ENCODE data around the gene MBD6.

MBD6 gene

GRCh38 chr12:57522011-57522886 is at the start of gene MBD6:
Gene MBD6, plus strand, starts transcription at chr12:57522824. Its CDS starts 1,480 bp downstream, at chr12:57524304.
- no peaks in the 10 kb centered on the region for H3K9me3 ChIP-seq (ENCODE audit: low read depth, low read length)
- peaks cover 62% of the 10 kb centered on the region for H3K36me3 ChIP-seq (ENCODE audit: insufficient read depth, low read length)
- peak within 1 kb of the TSS; percentile 98 for H3K4me3 ChIP-seq
- H3K27ac ChIP-seq: peak within 1 kb of the TSS; percentile 100
- H3K9ac ChIP-seq (ENCODE audit: insufficient read length): peak within 1 kb of the TSS; percentile 91
- TF ChIP-seq EZH2 (IDR thresholded peaks at IDR 0.05) (no peak), FOXP2 (optimal IDR thresholded peaks at IDR 0.05; ENCODE audit: control extremely low read depth, extremely low read length, insufficient read depth) (peak; percentile 81), POLR2AphosphoS5 (IDR thresholded peaks at IDR 0.05; ENCODE audit: borderline replicate concordance, low read depth, low read length) (0 out of 2 replicates have a peak, but pooled peaks have one; percentile 43)
- DNase-seq (ENCODE audit: low read depth, low spot score): peak; percentile 62

GRCh38 chr12:57473392-57473791 is 49.2 kb upstream of the MBD6 start:
- H3K9me3 ChIP-seq (ENCODE audit: low read depth, low read length): no peaks in the 10 kb centered on the region
- H3K36me3 ChIP-seq (ENCODE audit: insufficient read depth, low read length): no peaks in the 10 kb centered on the region
- H3K9ac ChIP-seq (ENCODE audit: insufficient read length): no peak overlapping the region
- no peak overlapping the region for H3K27ac ChIP-seq
- TF ChIP-seq FOXP2 (optimal IDR thresholded peaks at IDR 0.05; ENCODE audit: control extremely low read depth, extremely low read length, insufficient read depth): no peak
- no peak for TF ChIP-seq EZH2 (IDR thresholded peaks at IDR 0.05)
- no peak for DNase-seq (ENCODE audit: low read depth, low spot score)
- H3K4me3 ChIP-seq: no peak overlapping the region

GRCh38 chr12:57473886-57474285 is 48.7 kb upstream of the MBD6 start:
- no peak for DNase-seq (ENCODE audit: low read depth, low spot score)
- H3K9me3 ChIP-seq (ENCODE audit: low read depth, low read length): no peaks in the 10 kb centered on the region
- H3K4me3 ChIP-seq: no peak overlapping the region
- H3K9ac ChIP-seq (ENCODE audit: insufficient read length): no peak overlapping the region
- H3K36me3 ChIP-seq (ENCODE audit: insufficient read depth, low read length): no peaks in the 10 kb centered on the region
- no peak overlapping the region for H3K27ac ChIP-seq
- no peak for TF ChIP-seq FOXP2 (optimal IDR thresholded peaks at IDR 0.05; ENCODE audit: control extremely low read depth, extremely low read length, insufficient read depth)
- no peak for TF ChIP-seq POLR2AphosphoS5 (IDR thresholded peaks at IDR 0.05; ENCODE audit: borderline replicate concordance, low read depth, low read length)
- no peak for TF ChIP-seq EZH2 (IDR thresholded peaks at IDR 0.05)

- Histone ChIP-seq H3K4me3 (no peak overlapping the region), H3K9ac (ENCODE audit: insufficient read length) (no peak overlapping the region), H3K36me3 (ENCODE audit: insufficient read depth, low read length) (no peaks in the 10 kb centered on the region), H3K9me3 (ENCODE audit: low read depth, low read length) (no peaks in the 10 kb centered on the region), H3K27ac (no peak overlapping the region)
- TF ChIP-seq POLR2AphosphoS5 (IDR thresholded peaks at IDR 0.05; ENCODE audit: borderline replicate concordance, low read depth, low read length): no peak
- TF ChIP-seq FOXP2 (optimal IDR thresholded peaks at IDR 0.05; ENCODE audit: control extremely low read depth, extremely low read length, insufficient read depth): no peak
- TF ChIP-seq EZH2 (IDR thresholded peaks at IDR 0.05): no peak
- DNase-seq (ENCODE audit: low read depth, low spot score): no peak
Measured at GRCh38 chr12:57474430-57474829, 48.2 kb upstream of the MBD6 start.

- H3K36me3 ChIP-seq (ENCODE audit: insufficient read depth, low read length): no peaks in the 10 kb centered on the region
- H3K27ac ChIP-seq: no peak overlapping the region
- no peak overlapping the region for H3K9ac ChIP-seq (ENCODE audit: insufficient read length)
- no peak for TF ChIP-seq FOXP2 (optimal IDR thresholded peaks at IDR 0.05; ENCODE audit: control extremely low read depth, extremely low read length, insufficient read depth)
- no peak for TF ChIP-seq POLR2AphosphoS5 (IDR thresholded peaks at IDR 0.05; ENCODE audit: borderline replicate concordance, low read depth, low read length)
- no peak for TF ChIP-seq EZH2 (IDR thresholded peaks at IDR 0.05)
- DNase-seq (ENCODE audit: low read depth, low spot score): no peak
- H3K9me3 ChIP-seq (ENCODE audit: low read depth, low read length): no peaks in the 10 kb centered on the region
- H3K4me3 ChIP-seq: no peak overlapping the region
Measured at GRCh38 chr12:57474862-57475261, 47.8 kb upstream of the MBD6 start.

GRCh38 chr12:57475271-57476161 is 47.1 kb upstream of the MBD6 start:
- Histone ChIP-seq H3K4me3 (no peak overlapping the region), H3K36me3 (ENCODE audit: insufficient read depth, low read length) (no peaks in the 10 kb centered on the region), H3K9me3 (ENCODE audit: low read depth, low read length) (no peaks in the 10 kb centered on the region), H3K9ac (ENCODE audit: insufficient read length) (no peak overlapping the region), H3K27ac (no peak overlapping the region)
- no peak for DNase-seq (ENCODE audit: low read depth, low spot score)
- TF ChIP-seq EZH2 (IDR thresholded peaks at IDR 0.05): no peak
- TF ChIP-seq POLR2AphosphoS5 (IDR thresholded peaks at IDR 0.05; ENCODE audit: borderline replicate concordance, low read depth, low read length): no peak
- no peak for TF ChIP-seq FOXP2 (optimal IDR thresholded peaks at IDR 0.05; ENCODE audit: control extremely low read depth, extremely low read length, insufficient read depth)

GRCh38 chr12:57476162-57476992 is 46.2 kb upstream of the MBD6 start:
- no peak overlapping the region for H3K9ac ChIP-seq (ENCODE audit: insufficient read length)
- no peak for DNase-seq (ENCODE audit: low read depth, low spot score)
- no peak overlapping the region for H3K4me3 ChIP-seq
- H3K27ac ChIP-seq: no peak overlapping the region
- TF ChIP-seq POLR2AphosphoS5 (IDR thresholded peaks at IDR 0.05; ENCODE audit: borderline replicate concordance, low read depth, low read length): no peak
- no peak for TF ChIP-seq EZH2 (IDR thresholded peaks at IDR 0.05)
- no peak for TF ChIP-seq FOXP2 (optimal IDR thresholded peaks at IDR 0.05; ENCODE audit: control extremely low read depth, extremely low read length, insufficient read depth)
- H3K9me3 ChIP-seq (ENCODE audit: low read depth, low read length): no peaks in the 10 kb centered on the region
- no peaks in the 10 kb centered on the region for H3K36me3 ChIP-seq (ENCODE audit: insufficient read depth, low read length)
